Epithelial cell of prostate (primary cell): ENCODE results near the gene IL13RA2.

Source experiments
- DNase-seq: peaks from one replicate; pipeline ENCODE4 v3.0.0-alpha.2; 2011; ENCODE audit warnings: low read depth, low spot score
- H3K27ac ChIP-seq: fragments of 450-650 bp; 2 replicates; pipeline ENCODE4 v1.5.1; 2017; ENCODE audit warnings: mild to moderate bottlenecking

Gene IL13RA2, protein sequence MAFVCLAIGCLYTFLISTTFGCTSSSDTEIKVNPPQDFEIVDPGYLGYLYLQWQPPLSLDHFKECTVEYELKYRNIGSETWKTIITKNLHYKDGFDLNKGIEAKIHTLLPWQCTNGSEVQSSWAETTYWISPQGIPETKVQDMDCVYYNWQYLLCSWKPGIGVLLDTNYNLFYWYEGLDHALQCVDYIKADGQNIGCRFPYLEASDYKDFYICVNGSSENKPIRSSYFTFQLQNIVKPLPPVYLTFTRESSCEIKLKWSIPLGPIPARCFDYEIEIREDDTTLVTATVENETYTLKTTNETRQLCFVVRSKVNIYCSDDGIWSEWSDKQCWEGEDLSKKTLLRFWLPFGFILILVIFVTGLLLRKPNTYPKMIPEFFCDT

DNA sequence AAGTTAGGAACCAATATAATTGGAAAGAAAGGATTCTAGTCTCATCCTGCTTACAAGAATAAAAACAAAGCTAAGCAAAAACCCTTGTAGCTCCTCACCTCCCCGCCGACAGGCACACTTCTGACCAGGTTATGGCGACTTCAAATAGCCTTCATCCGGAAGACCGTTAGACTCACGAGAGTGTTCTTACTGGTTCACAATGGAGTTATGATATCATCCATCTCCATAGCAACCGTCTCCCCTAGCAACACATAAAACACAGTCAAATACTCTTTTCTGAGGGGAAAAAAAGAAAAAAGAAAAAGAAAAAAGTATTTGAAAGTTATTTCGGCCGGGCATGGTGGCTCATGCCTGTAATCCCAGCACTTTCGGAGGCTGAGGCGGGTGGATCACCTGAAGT lies at the start of gene IL13RA2:
Gene IL13RA2, minus strand, starts transcription at position 162 of the 400 bp plus-strand sequence. CDS start 347 bp downstream, outside the sequence.
- peak within 1 kb of the TSS; percentile 94 for H3K27ac ChIP-seq
- no peak for DNase-seq

DNA sequence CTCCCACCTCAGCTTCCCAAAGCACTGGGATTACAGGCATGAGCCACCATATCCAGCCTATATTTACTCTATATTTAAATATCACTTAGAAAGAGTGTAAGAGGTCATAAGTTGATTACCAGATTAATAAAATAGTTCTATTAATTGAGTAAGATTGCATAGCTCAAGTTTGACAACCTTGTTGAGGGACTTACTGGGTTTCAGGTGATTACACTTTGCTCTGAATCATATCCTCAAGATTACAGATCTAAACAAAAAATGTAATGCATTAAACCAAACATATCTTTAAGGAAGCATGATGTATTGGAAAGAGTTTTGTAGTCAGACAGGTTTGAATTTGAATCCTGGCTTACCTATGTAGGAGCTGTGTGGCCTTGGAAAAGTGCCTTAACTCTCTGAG lies 47.9 kb upstream of the IL13RA2 start:
- peak overlapping the region; percentile 66 for H3K27ac ChIP-seq
- DNase-seq: peak; percentile 8

DNA sequence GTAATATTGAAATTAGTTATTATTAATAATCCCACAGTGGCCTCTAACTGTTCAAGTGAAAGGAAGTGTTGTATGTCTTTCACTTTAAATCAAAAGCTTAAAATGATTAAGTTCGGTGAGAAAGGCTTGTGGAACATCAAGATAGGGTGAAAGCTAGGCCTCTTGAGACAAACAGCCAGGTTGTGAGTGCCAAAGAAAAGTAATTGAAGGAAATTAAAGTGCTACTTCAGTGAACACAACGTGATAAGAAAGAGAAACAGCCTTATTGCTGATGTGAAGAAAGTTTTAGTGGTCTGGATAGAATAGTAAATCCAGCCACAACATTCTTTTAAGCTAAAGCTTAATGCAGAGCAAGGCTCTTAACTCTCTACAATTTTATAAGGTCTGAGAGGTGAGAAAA lies 42.6 kb upstream of the IL13RA2 start:
- DNase-seq: no peak
- H3K27ac ChIP-seq: no peak overlapping the region

DNA sequence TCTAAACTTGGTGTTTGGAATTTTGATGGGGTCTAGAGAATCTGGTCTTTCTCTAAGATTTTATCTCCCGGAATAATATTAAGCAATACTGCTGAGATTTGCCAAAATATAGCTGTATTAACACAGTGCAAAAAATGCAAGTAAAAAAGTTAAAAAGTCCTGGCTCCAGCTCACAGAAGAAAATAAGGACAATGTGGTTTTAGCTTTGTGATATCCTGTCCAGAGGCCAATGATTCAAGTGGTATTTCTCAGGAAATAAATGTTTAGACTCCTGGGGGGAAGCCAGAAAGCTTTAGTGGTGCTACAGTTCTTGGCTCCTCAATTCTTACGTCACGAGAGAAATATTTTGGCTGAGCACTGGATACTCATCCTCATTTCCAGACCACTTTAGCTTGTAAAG lies 40.9 kb upstream of the IL13RA2 start:
- no peak for DNase-seq
- H3K27ac ChIP-seq: peak overlapping the region; percentile 41

DNA sequence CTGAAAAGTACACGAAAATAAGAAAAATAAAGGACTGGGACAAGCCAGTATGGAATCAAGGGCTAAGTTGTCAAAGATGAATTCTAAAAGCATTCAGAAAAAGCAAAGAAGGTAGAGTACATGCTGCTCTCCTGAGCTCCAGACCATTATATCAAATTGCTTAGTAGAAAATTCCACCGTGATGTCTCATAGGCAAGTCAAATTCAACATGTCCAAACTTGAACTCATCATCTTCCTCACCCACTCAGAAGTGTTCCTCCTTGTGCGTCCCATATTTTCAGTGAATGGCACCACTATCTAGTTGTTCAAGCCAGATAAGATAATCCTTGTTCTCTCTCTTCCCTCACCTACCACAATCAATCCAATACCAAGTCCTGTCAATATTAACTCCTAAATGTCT lies 37.5 kb upstream of the IL13RA2 start:
- no peak for DNase-seq
- H3K27ac ChIP-seq: no peak overlapping the region

DNA sequence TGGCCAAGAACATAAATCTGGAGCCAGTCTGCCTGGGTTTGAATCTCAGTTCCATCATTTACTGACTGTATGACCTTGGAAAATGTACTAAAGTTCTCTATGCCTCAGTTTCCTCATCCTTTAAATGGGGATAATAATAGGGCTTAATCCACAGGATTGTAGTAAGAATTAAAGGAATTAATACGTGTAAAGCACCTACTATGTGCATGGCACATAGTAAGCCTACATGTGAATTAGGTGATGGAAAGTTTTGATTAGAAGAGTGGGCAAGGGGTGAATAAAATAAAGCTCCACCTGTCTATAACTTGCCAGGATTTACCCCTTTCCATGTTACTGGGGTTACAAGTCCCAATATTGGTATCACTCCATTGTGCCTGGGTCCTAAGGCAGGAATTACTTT lies 35.8 kb upstream of the IL13RA2 start:
- no peak for DNase-seq
- H3K27ac ChIP-seq: no peak overlapping the region

DNA sequence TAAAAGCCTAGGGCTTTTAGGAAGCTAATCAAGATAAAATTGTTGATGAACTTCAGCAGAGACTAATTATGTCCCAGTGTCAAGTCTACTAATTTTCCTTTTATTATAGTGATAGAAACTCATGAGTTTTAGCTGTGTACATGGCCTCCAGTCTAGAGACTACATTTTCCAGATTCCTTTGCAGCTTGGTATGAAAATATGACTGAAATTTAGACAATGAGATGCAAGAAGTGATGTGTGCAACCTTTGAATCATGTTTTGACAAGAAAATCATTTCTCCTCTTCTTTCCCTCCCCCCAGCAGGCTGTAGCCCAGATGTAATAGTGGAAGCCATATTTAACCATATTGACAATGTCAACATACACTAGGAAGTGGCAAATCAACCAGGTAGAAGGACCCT lies 30.3 kb upstream of the IL13RA2 start:
- peak overlapping the region; percentile 46 for H3K27ac ChIP-seq
- DNase-seq: no peak

DNA sequence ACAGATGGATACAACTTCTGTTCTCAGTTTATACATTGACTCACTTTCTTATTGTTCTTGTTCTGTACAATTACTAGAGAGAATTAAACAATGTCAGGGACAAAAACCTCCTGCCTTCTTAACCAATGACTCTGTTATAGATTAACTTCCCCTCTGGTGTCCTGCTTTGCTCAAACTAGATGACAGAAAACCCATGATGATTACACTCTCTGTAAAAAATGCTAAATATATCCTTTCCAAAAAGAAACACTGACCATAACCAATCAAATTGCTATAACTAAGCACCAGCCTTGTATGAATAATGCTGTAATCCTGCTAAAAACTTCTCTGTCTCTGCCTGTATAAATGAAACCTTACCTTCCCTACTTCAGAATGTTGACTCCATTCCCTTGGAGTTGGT lies 29.8 kb upstream of the IL13RA2 start:
- H3K27ac ChIP-seq: peak overlapping the region; percentile 46
- DNase-seq: no peak

DNA sequence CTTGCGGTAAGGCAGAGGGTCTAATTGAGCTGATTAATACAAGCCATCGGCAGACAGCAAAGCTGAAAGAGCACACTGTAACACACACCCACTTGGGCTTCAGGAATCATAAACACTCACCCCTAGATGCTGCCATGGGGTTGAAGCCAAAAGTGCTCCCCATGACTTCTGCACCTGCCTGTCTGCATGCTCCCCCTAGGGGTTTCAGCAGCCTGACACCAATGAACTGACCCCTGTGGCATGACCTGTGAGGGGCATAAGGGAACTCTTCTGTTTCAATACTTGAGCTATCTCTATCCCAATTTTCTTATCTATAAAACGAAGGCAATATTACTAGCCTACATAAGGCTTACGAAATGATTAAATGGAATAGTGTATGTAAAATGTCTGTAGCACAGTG lies 23.0 kb upstream of the IL13RA2 start:
- no peak for DNase-seq
- no peak overlapping the region for H3K27ac ChIP-seq

DNA sequence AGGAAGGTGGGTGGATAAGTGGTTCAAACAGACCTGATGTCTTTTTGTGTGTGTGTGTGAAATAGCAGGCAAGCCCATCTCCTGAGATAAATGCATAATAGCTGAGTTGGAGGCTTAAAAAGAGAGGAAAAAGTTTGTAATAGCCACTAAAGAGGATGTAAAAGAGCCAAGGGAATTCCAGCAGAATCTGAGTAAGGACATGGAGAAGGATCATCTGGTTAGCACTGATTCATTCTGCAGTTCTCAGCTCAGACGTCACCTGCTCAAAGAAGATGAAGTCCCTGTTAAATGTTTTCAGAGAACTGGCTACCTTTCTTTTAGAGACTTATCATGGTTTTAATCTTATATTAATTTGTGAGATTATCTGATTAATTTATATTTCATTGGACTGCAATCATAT lies 21.0 kb upstream of the IL13RA2 start:
- DNase-seq: no peak
- no peak overlapping the region for H3K27ac ChIP-seq

DNA sequence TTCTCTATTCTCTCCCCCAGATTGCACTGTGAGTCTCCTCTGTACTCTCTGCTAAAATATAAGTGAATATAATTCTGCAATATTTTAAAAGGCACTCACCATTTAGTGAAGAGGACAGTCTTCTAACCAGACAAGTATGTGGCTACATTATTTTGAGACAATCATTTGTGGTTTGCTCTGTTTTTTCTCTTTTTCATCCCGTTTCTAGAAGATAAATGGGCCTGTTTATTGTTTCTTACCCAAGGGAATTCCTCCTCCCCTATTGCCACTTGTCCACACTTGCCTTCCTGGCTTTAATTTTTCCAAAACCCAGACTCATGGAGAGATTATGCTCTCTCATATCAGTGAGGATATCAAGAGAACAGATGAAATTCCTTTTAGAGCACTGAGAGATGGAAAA lies 18.6 kb upstream of the IL13RA2 start:
- no peak overlapping the region for H3K27ac ChIP-seq
- no peak for DNase-seq

DNA sequence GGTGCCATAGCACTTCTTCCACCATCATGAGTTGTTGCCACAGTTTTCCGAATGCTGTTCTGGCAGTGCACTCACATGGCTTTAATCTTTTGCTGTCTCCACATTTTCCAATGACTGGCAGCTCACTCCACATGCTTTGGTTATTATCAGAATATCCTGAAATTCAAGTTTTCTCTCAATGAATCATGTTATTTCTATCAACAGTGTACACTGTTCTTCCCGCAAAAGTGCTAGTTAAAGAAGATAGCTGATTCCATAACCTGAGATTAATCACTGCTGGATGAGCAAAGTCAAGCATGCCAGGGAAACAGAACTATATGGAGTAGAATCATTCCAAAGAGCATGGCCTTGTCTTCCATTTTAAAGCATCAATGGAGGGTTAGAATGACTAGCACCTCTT lies 14.6 kb upstream of the IL13RA2 start:
- H3K27ac ChIP-seq: peak overlapping the region; percentile 94
- no peak for DNase-seq

DNA sequence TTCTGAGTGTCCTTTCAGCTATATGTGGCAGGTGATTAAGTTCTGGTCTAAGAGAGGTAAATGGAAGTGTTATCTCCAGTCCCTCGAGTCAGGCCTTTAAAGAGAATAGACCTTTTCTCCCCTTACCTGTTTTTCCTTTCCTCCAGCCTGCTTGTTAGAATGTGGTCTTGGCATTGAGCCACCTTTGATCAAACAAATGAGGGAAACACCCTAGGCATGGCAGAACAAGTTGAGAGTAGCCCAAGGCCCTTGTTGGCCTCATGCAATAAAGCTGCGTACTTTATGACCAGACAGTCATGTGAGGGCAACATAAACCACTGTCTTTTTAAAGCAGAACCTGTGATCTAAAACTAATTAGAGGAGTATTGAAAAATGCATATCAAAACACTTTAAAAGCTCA lies 13.2 kb upstream of the IL13RA2 start:
- DNase-seq: peak; percentile 79
- H3K27ac ChIP-seq: peak overlapping the region; percentile 94

DNA sequence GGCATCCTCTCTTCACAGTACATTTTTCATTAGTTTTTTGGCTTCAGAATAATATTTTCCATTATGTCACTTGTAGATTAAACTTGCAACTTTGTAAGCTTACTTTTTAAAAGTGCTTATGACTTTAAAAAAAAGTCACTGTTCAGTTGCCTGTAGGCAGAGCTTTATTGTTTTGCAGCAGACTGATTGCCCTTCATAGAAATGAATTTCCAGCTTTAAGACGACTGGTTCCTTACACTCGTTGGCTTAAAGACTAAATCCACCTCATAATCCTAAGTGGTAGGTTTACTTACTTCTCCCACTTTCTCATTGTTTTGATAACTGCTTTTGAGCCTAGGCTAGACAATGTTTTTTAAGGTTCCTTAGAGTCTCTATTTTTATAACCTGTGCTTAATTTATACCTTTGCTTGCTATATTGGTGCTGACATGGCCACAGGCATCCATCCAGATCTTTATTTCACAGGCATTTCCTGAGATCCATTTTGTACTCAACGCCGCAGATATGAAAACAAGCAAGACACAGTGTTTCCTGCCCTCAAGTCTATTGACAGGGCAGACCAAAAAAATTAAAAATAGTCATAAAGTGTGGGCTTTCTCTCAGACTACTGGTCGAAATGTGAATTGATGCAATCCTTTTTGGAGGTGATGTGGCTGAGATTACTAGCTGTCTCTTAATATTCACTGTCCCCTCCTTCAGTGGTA lies 12.6 kb upstream of the IL13RA2 start:
- peak overlapping the region; percentile 94 for H3K27ac ChIP-seq
- DNase-seq: no peak

DNA sequence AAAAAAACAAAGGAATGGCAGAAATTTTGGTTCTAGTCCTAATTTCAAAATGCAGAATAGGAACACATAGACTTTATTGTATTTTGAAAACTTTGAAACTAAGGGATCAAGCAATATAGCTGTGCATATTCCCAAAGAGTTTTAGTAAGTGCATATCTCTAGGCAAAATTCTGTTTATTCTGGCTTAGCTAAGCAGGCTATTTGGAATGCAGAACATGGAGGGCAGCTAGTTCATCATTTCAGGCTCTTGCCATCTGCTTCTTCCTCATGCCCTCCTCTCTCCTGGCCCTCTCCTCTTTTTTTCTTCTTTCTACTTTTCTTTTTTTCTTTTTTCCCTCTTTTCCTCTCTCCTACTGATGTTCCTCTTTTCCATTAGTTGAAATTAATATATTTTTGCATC lies 12.0 kb upstream of the IL13RA2 start:
- DNase-seq: no peak
- H3K27ac ChIP-seq: peak overlapping the region; percentile 94

DNA sequence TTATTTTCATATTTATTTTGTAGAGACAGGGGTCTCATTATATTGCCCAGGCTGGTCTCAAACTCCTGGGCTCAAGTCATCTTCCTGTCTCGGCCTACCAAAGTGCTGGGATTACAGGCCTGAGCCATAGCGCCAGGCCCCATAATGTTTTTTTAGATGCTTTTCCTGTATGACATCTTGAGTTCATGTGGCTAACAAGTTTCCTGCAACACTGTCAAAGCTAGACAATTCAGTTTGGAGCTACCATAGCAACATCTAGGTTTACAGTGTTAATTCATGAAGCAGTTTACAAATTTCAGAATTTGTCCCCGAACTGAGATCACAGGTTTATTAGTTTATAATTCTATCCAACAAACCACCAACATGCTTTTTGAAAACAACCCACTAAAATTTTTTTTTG lies 6.4 kb upstream of the IL13RA2 start:
- peak overlapping the region; percentile 94 for H3K27ac ChIP-seq

DNA sequence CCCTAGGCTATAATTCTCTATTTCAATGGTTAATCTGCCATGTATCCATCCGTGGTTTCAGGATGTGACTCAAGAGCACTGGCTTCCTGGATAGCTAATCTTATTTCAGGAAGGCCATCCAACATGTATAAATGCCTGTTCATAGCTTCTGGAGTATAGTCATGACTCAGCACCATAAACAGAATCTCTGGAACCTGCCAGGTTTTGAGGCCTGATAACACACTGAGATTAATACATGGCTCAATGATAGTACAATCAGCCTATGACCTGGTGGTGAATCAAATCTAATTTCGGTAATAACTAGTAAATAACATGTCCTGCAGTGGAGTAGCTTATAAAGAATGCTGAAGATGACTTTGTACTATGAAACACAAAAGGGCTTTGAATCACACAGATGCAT lies 5.7 kb upstream of the IL13RA2 start:
- DNase-seq: peak; percentile 87
- H3K27ac ChIP-seq: peak overlapping the region; percentile 94

More for the DNA sequence above, 6.4 kb upstream of the IL13RA2 start:
- no peak for DNase-seq

DNA sequence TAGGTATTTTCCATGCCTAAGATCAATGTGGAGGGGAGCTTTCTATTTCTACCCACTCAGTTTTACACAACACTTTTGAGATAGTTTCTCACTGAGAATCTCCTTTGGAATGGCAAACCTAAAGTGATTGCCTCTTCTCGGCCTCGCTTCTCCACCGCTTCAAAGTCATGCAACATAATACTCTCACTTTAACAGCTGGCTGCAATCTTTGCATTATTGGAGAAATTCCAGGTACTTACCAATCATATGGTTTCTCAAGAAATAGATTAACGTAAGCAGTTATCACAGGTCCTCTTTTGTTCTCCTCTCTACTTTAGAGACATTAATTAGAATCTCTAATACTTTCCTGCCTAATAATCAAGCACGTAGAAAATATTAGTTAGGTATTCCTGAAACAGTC lies 3.7 kb upstream of the IL13RA2 start:
- DNase-seq: no peak
- peak overlapping the region; percentile 94 for H3K27ac ChIP-seq

DNA sequence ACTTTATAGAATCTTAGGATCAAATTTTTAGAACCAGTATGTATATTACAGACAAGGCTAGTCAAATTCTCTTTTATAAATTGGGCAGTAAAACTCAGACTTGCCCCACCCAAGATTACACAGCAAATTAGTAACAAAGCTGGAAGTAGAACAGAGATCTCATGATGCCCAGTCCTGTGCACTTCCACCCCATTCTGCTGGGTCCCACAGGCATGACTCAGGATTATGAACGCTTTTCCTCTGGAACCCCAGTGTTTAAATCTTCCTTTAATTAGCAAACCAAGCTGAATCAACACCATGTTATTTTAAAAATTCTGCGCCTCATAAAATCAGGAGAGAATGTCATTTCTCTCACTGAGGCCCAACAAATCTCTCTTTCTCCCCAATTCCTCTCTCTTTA lies 1.5 kb upstream of the IL13RA2 start:
- peak overlapping the region; percentile 94 for H3K27ac ChIP-seq
- DNase-seq: no peak

DNA sequence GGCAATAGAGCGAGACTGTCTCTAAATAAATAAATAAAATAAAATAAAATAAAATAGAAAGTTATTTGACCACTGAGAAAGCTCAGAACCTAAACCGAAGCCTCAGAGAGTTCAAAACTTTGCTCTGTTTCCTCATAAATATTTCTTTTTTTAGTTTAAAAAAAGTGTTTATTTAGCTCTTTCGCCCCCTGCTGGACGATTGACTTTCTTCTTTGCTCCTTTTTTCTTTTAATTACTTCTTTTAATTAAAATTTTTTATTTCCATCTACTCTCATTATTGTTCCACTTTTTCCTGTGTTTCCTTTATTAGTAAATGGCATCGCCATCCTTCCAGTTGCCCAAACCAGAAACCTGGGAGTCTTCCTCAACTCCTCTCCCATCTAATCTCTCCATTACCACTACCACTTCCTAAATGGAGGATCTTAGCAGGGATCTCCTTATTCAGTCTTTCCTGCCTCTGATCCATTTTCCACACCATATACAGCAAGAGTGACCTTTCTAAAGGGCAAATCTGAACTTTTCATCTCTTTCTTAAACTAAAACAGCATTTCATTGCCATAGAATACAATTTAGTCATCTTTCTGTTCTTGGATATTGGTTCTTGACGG lies 728 bp upstream of the IL13RA2 start:
- peak overlapping the region; percentile 94 for H3K27ac ChIP-seq
- no peak for DNase-seq

DNA sequence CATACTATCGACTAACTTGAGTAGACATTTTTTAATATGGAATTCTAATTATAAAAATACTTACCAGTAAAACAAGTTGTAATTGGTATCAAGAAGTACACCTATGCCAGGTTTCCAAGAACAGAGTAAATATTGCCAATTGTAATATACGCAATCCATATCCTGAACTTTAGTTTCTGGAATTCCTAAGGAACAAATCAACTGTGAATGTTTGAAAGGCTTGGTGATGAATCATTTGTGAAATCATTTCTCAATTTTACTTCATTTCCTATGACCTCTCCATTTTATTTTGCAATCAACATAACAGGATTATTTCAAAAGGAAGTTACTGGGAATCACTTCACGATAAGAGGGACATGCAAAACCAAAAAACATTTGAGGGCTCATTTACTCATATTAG lies 3.7 kb downstream of the IL13RA2 start:
- peak overlapping the region; percentile 88 for H3K27ac ChIP-seq
- DNase-seq: no peak
